RWPE2 (cell line): Measurements from ENCODE around the gene CHCHD6.

Source experiments
- ATAC-seq: fragments of 200-7000 bp; cut with Tn5 transposase; 3 replicates; pipeline ENCODE4 v1.9.1; 2021; ENCODE audit warnings: low read depth
- DNase-seq: peaks from one replicate; pipeline ENCODE4 v3.0.0-alpha.2; 2020; ENCODE audit warnings: low spot score
- H3K27ac ChIP-seq: fragments of 450-650 bp; 2 replicates; pipeline ENCODE4 v1.5.1; 2017; ENCODE audit warnings: mild to moderate bottlenecking; ENCODE audit not compliant: poor library complexity, severe bottlenecking
- H3K27me3 ChIP-seq: fragments of 250-450 bp; sonication (Bioruptor Pico); 2 replicates; pipeline ENCODE4 v1.5.1; 2021; ENCODE audit warnings: mild to moderate bottlenecking, moderate library complexity; ENCODE audit not compliant: insufficient read depth, poor library complexity, severe bottlenecking
- H3K36me3 ChIP-seq: fragments of 250-450 bp; sonication (Bioruptor Pico); 2 replicates; pipeline ENCODE4 v1.5.1; 2020; ENCODE audit warnings: low read depth, mild to moderate bottlenecking, moderate library complexity
- H3K4me1 ChIP-seq: fragments of 250-450 bp; sonication (Bioruptor Pico); 2 replicates; pipeline ENCODE4 v1.5.1; 2021; ENCODE audit warnings: mild to moderate bottlenecking, moderate library complexity; ENCODE audit not compliant: insufficient read depth, poor library complexity, severe bottlenecking
- H3K4me3 ChIP-seq: fragments of 250-450 bp; sonication (Bioruptor Pico); 2 replicates; pipeline ENCODE4 v1.5.1; 2021; ENCODE audit warnings: mild to moderate bottlenecking, moderate library complexity; ENCODE audit not compliant: severe bottlenecking
- H3K9me3 ChIP-seq: fragments of 250-450 bp; sonication (Bioruptor Pico); 2 replicates; pipeline ENCODE4 v1.5.1; 2021; ENCODE audit warnings: mild to moderate bottlenecking, moderate library complexity; ENCODE audit not compliant: severe bottlenecking
- TF ChIP-seq, protein P1 (sequence below): fragments of 450-650 bp; IDR thresholded peaks from one replicate; pipeline ENCODE4 v1.5.1; 2017; ENCODE audit warnings: mild to moderate bottlenecking, moderate library complexity; ENCODE audit not compliant: poor library complexity, severe bottlenecking

CHCHD6 gene

DNA sequence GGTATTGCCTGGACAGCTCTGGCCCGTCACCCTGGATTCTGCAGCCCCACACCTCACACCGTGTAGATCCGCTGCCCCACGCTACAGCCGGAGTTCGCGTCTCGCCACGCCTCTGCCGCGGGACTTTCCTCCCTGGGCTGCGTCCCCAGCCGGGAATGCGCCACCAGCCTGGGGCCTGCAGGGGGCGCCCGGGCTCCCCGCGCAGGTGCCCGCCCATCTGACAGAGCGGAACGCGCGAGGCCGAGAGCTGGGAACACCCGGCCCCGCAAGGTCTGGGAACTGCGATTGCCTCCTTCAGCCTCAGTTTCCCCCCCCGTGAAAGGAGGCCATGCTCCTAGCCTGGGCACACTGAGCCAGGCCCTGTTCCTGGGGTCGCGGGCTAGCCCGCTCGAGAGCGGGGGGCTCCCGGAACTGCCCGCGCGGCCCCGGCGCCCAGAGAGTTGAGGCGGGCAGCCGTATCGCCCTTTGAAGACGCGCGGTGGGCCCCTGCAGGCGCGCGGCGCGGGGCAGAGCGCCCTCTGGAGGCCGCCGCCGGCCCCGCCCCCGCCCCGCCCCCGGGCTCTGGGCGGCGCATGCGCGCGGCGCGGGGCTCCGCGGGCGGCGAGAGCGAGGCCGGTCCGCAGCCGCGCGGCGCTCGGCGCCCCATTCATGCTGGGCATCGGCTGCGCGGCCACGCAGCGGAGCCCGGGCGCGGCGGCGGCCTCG is 278.6 kb downstream of the CHCHD6 start, which contains the start of gene PLXNA1:
Gene PLXNA1 (plus strand): TSS at position 645 of the 705 bp plus-strand sequence. CDS start 5,479 bp downstream, outside the sequence.
- TF ChIP-seq, protein P1, sequence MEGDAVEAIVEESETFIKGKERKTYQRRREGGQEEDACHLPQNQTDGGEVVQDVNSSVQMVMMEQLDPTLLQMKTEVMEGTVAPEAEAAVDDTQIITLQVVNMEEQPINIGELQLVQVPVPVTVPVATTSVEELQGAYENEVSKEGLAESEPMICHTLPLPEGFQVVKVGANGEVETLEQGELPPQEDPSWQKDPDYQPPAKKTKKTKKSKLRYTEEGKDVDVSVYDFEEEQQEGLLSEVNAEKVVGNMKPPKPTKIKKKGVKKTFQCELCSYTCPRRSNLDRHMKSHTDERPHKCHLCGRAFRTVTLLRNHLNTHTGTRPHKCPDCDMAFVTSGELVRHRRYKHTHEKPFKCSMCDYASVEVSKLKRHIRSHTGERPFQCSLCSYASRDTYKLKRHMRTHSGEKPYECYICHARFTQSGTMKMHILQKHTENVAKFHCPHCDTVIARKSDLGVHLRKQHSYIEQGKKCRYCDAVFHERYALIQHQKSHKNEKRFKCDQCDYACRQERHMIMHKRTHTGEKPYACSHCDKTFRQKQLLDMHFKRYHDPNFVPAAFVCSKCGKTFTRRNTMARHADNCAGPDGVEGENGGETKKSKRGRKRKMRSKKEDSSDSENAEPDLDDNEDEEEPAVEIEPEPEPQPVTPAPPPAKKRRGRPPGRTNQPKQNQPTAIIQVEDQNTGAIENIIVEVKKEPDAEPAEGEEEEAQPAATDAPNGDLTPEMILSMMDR, result peak; percentile 97
- Histone ChIP-seq H3K27me3 (no peaks in the 10 kb centered on the region), H3K4me1 (peaks cover 5% of the 10 kb centered on the region), H3K4me3 (peak within 1 kb of the TSS; percentile 75), H3K27ac (peak within 1 kb of the TSS; percentile 65), H3K9me3 (no peaks in the 10 kb centered on the region), H3K36me3 (peaks cover 5% of the 10 kb centered on the region; the same call in 1 of the 2 replicates)
- ATAC-seq (peak; percentile 55), DNase-seq (no peak)

DNA sequence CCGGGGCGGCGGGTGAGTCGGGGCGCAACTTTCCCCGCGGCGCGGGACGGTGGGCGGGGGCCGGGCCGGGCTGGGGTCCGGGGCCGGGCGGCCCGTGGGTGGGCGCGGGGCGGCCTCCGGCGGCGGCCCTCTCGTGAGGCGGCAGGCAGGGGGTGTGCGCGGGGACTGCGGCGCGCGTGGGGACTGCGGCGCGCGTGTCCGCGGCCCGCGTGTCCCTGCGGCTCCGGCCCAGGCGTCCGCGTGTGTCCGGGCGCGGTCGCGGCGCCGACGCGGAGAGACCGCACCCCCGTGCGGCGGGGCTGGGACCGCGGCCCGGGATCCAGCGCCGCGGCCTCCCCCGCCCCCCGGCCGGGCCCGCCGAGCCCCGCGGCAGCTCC is 279.2 kb downstream of the CHCHD6 start:
- Histone ChIP-seq H3K4me3 (peak overlapping the region; percentile 75), H3K27ac (peak overlapping the region; percentile 65), H3K27me3 (no peaks in the 10 kb centered on the region), H3K9me3 (no peaks in the 10 kb centered on the region), H3K36me3 (peaks cover 5% of the 10 kb centered on the region; the same call in 1 of the 2 replicates), H3K4me1 (peaks cover 5% of the 10 kb centered on the region)
- DNase-seq (no peak), ATAC-seq (no peak; the same call in 2 of the 3 replicates)
- TF ChIP-seq, protein P1, result no peak

DNA sequence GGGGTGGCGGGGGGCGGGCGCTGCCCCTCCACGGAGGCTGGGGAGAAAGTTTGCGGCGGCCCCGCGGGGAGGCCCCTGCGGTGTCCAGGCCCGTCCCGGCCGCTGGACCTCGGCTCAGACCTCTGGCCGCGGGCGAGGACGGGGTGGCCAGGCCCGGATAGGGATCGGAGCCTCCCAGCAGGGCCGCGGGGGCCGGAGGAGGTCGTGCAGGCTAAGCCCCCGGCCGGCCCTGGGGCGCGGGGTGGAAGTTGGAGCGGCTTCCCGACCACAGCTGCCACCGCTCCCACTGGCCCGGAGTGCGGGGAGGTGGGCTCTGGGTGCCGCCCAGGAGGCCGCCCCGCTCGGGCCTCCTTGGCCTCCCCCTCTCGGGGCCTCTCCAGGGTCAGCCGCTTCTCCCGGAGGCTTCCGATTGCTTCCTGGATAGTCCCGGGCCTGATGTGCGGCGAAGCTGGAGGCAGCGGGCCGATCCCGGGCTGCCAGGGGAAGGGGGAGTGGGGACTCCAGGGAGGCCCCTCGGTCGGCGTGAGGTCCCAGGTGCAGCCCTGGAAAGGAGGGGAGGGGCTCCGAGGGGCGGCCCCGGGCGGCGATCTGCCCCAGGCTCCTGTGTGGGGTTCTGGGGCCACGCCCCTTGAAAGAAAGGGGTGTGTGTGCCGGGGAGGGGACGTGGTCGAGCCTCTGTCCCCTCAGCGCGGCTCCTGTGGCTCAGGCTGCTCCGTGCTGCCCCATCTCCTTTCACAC is 279.8 kb downstream of the CHCHD6 start:
- no peaks in the 10 kb centered on the region for H3K9me3 ChIP-seq
- peak overlapping the region; percentile 65 for H3K27ac ChIP-seq
- H3K27me3 ChIP-seq, result no peaks in the 10 kb centered on the region
- TF ChIP-seq, protein P1, result no peak
- DNase-seq (no peak), ATAC-seq (peak; percentile 26)
- H3K4me3 ChIP-seq, result peak overlapping the region; percentile 75
- H3K4me1 ChIP-seq, result peaks cover 5% of the 10 kb centered on the region
- peaks cover 8% of the 10 kb centered on the region for H3K36me3 ChIP-seq

DNA sequence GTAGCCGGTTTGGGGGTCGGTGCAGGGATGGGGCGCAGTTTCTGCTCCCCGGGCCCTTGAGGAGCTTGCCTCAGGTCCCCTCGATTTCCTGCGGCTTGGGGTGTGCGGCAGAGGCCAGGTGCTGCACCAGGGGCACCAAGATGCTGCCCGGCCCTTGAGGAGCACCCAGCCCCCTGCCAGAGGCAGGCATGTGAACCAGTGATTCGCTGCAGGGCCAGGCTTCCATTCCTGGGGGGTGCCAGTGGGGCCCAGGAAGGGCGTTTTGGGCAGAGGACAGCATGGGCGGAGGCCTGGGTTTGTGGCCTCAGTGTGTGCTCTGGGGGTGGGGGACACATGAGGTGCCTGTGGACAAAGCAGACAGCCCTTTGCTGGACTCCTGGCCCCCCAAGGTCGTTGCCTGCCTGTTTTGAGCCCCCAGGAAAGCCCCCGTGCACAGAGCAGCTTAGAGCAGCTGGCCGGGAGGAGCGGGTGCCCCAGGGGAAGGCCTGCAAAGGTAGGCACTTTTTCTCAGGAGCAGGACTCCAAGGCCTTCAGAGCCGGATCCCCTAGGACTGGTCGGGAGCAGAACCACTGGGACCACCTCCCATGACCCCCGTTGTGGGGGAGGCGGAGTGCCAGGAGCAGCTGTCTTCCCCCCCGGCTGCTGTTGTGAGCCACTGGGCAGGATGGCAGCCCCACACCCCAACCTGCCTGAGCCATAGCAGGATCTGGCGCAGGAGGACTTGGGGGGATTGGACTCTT is 280.5 kb downstream of the CHCHD6 start:
- Histone ChIP-seq H3K4me3 (peak overlapping the region; percentile 75), H3K27me3 (no peaks in the 10 kb centered on the region), H3K9me3 (no peaks in the 10 kb centered on the region), H3K27ac (peak overlapping the region; percentile 65), H3K4me1 (peaks cover 5% of the 10 kb centered on the region), H3K36me3 (peaks cover 15% of the 10 kb centered on the region)
- ATAC-seq (no peak), DNase-seq (no peak)
- TF ChIP-seq, protein P1, result no peak
